Measurements from ENCODE around the gene ZNF184.

DNA sequence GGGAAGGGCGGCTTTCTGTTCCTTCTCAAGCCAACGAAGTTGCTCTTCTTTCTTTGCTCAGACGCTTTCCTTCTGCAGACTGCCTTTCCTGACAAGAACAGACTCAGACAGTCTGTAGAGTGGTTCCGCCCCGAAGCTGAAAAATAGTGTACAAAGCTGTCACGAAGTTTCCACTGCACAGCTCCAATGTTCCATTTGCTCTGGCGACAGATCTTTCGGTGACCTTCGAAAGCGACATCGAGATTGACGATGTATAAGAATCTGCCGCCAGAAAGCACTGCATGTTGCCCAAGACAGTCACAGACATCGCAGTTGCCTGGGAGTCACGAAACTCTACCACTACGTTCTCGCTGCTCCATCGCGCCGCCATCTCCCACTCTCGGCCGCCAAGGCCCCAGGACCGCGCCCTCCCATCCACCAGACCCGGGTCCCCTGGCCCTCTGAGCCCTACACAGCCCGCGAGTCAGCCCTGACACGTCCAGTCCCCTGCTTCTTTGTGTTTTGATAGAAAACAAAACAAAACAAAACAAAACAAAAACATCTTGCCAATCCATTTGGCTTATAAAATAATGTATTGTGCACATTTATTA is 42.1 kb upstream of the ZNF184 start:
- TF ChIP-seq, protein P1, sequence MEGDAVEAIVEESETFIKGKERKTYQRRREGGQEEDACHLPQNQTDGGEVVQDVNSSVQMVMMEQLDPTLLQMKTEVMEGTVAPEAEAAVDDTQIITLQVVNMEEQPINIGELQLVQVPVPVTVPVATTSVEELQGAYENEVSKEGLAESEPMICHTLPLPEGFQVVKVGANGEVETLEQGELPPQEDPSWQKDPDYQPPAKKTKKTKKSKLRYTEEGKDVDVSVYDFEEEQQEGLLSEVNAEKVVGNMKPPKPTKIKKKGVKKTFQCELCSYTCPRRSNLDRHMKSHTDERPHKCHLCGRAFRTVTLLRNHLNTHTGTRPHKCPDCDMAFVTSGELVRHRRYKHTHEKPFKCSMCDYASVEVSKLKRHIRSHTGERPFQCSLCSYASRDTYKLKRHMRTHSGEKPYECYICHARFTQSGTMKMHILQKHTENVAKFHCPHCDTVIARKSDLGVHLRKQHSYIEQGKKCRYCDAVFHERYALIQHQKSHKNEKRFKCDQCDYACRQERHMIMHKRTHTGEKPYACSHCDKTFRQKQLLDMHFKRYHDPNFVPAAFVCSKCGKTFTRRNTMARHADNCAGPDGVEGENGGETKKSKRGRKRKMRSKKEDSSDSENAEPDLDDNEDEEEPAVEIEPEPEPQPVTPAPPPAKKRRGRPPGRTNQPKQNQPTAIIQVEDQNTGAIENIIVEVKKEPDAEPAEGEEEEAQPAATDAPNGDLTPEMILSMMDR (IDR thresholded peaks at IDR 0.05) = no peak
- no peak for TF ChIP-seq POLR2A (IDR thresholded peaks at IDR 0.05)

All from stomach (tissue), 4 donors.